ENCODE results near the gene HIP1R.
A peak's percentile ranks its signal among the peaks of the same experiment; 100 is the strongest.
"Not testable (repeated sequence)": the region's sequence is repeated elsewhere in the genome, so short reads cannot be mapped to it uniquely, and the experiment has no call there.

Gene HIP1R

DNA sequence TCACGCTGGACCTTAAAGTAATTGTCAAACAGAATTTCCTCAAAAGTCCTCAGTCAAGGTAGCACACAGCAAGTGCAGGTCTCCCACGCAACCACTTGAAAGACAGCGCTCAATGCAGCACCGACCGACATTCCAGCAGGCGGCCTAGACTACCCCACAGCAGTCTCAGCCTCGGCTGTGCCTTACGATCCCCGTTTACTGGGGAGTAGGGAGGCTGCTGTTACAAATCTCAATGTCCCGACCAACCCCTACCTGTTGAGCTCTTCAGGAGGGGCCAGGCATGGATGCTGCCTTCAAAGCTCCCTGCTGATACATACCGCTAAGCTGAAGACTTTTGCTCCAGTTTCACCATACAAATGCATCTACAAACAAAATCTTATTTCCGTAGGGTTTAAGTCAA, 38.8 kb downstream of the HIP1R start:
- DNase-seq (ENCODE audit: low spot score): no peak
- no peak for TF ChIP-seq CTCF (IDR thresholded peaks at IDR 0.05)
- no peak overlapping the region for H3K27ac ChIP-seq
- no peak overlapping the region for H3K4me3 ChIP-seq

GRCh38 chr12:122875590-122876220, 40.4 kb downstream of the HIP1R start:
- DNase-seq (ENCODE audit: low spot score): no peak
- H3K27ac ChIP-seq: no peak overlapping the region
- no peak overlapping the region for H3K4me3 ChIP-seq
- TF ChIP-seq CTCF (IDR thresholded peaks at IDR 0.05): no peak

- not testable (repeated sequence) for DNase-seq (ENCODE audit: low spot score); H3K27ac ChIP-seq; H3K4me3 ChIP-seq
Measured at GRCh38 chr12:122876281-122876680, 41.0 kb downstream of the HIP1R start.

GRCh38 chr12:122876731-122877130, 41.5 kb downstream of the HIP1R start:
- no peak for DNase-seq (ENCODE audit: low spot score)
- Histone ChIP-seq H3K27ac (no peak overlapping the region), H3K4me3 (no peak overlapping the region)
- no peak for TF ChIP-seq CTCF (IDR thresholded peaks at IDR 0.05)

DNA sequence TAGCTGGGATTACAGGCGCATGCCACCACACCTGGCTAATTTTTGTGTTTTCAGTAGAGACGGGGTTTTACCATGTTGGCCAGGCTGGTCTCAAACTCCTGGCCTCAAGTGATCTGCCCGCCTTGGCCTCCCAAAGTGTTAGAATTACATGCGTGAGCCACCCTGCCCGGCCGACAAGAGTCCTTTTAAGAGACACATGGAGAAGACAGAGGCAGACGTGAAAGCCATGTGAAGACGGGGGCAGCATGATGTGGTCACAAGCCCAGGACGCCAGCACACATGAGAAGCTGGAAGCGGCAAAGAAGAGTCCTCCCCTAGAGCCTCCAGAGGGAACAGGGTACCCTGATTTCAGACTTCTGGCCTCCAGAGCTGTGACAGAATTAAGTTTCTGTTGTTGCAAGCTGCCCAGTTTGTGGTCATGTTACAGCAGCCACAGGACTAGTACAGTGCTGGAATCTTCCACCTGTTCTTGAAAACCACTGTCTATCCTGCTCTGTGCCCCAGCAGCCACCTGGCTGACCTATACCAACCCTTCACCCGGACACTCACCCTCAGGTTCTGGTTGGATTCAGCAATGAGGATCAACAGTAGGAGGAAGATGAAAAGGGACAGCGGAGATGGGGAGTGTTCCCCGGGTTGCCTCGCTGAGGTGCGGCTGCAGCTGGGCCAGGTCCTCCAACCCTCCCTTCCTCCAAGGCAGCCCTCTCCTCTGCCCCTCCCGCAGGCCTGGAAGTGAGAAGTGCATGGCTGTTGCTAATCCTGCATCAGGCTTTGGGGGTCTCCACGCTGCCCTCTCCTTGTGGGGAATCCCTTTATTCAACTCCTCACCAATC, 43.7 kb downstream of the HIP1R start:
- Histone ChIP-seq H3K27ac (peak overlapping the region in 1 of 2 donors; percentile 53), H3K4me3 (no peak overlapping the region)
- TF ChIP-seq CTCF (IDR thresholded peaks at IDR 0.05): no peak
- DNase-seq (ENCODE audit: low spot score): peak; percentile 57

GRCh38 chr12:122880155-122880667, 45.0 kb downstream of the HIP1R start:
- no peak overlapping the region for H3K4me3 ChIP-seq
- DNase-seq (ENCODE audit: low spot score): no peak
- peak overlapping the region; percentile 24 to 53 for H3K27ac ChIP-seq
- no peak for TF ChIP-seq CTCF (IDR thresholded peaks at IDR 0.05)

- Histone ChIP-seq H3K27ac (peak overlapping the region in 1 of 2 donors; percentile 53), H3K4me3 (no peak overlapping the region)
- DNase-seq (ENCODE audit: low spot score): no peak
- no peak for TF ChIP-seq CTCF (IDR thresholded peaks at IDR 0.05)
Measured at GRCh38 chr12:122880668-122881067, 45.4 kb downstream of the HIP1R start.
